Endodermal cell (in vitro differentiated cells): ENCODE results near the gene AGBL1. TPM values are rescaled to one million over a fixed set of nuclear protein-coding genes. Genes with fewer than 3 reads are reported as not detected.

ENCODE experiments used
- DNase-seq: peaks from one replicate; pipeline ENCODE4 v3.0.0-alpha.2; 2017
- H3K27ac ChIP-seq: 2 replicates; pipeline ENCODE4 v1.5.1; 2013; ENCODE audit warnings: mild to moderate bottlenecking, low read depth, low read length, moderate library complexity
- H3K27me3 ChIP-seq: 2 replicates; pipeline ENCODE4 v1.6.1; 2013; ENCODE audit warnings: mild to moderate bottlenecking, low read length, moderate library complexity; ENCODE audit not compliant: insufficient read depth, control insufficient read depth, poor library complexity, severe bottlenecking
- H3K36me3 ChIP-seq: 2 replicates; pipeline ENCODE4 v1.7.0; 2013; ENCODE audit warnings: mild to moderate bottlenecking, low read length, moderate library complexity; ENCODE audit not compliant: control insufficient read depth, insufficient read depth
- H3K4me1 ChIP-seq: one replicate; pipeline ENCODE4 v1.7.0; 2013; ENCODE audit warnings: low read length; ENCODE audit not compliant: control insufficient read depth, insufficient read depth
- H3K4me3 ChIP-seq: 2 replicates; pipeline ENCODE4 v1.5.1; 2013; ENCODE audit warnings: mild to moderate bottlenecking, low read length, moderate library complexity
- H3K9ac ChIP-seq: 2 replicates; pipeline ENCODE4 v1.6.1; 2013; ENCODE audit warnings: mild to moderate bottlenecking, low read length, moderate library complexity; ENCODE audit not compliant: poor library complexity, severe bottlenecking; ENCODE audit errors: extremely low read depth
- H3K9me3 ChIP-seq: 2 replicates; pipeline ENCODE4 v1.6.1; 2013; ENCODE audit warnings: mild to moderate bottlenecking, low read length, moderate library complexity; ENCODE audit not compliant: control insufficient read depth
- H3K27ac Mint-ChIP-seq: 2 replicates; pipeline ENCODE4 v1.8.0; 2020; ENCODE audit warnings: mixed read lengths
- H3K27me3 Mint-ChIP-seq: 2 replicates; pipeline ENCODE4 v1.8.0; 2021; ENCODE audit warnings: mild to moderate bottlenecking, mixed read lengths; ENCODE audit not compliant: insufficient read depth
- H3K36me3 Mint-ChIP-seq: 2 replicates; pipeline ENCODE4 v1.8.0; 2020; ENCODE audit warnings: low read depth, mixed read lengths
- H3K4me1 Mint-ChIP-seq: 2 replicates; pipeline ENCODE4 v1.8.0; 2020; ENCODE audit warnings: mixed read lengths
- H3K4me3 Mint-ChIP-seq: 2 replicates; pipeline ENCODE4 v1.8.0; 2020; ENCODE audit warnings: mild to moderate bottlenecking, moderate library complexity, mixed read lengths
- H3K9me3 Mint-ChIP-seq: 2 replicates; pipeline ENCODE4 v1.8.0; 2020; ENCODE audit warnings: mild to moderate bottlenecking, mixed read lengths
- CTCF ChIP-seq: fragments of 200-600 bp; sonication (generic); conservative IDR thresholded peaks from 2 replicates; pipeline ENCODE4 v1.5.0; 2021; ENCODE audit warnings: antibody characterized with exemption, mild to moderate bottlenecking
- WGBS, 2 experiments: methylation state at CpG; one replicate each; pipeline versions ENCODE4 v1.1.5 to v1.1.7; 2013; ENCODE audit warnings: missing lambda C conversion rate in 2 of 2, mixed read lengths in 1 of 2; ENCODE audit not compliant: insufficient coverage in 1 of 2, insufficient read length in 1 of 2; 5-methylcytosine and 5-hydroxymethylcytosine counted together
- total RNA-seq, 2 donors: library from RNA; stranded (reverse); fragmentation: NEBNext Ultra II Directional in 1 of 2; extraction: Animal tissue kit (Norgen Biotek cat#: 25700) in 1 of 2; gene quantifications; 2 replicates in 1 of 2; 3 replicates in 1 of 2; pipeline ENCODE4 v1.2.1, GENCODE V29; 2021

AGBL1 gene
- total RNA-seq, 2 donors from 2014 or later, result 0.07 to 0.11 TPM

GRCh38 chr15:86403914-86404583 lies 324.4 kb downstream of the AGBL1 start:
- no peak overlapping the region for H3K27ac Mint-ChIP-seq
- WGBS, 2 experiments, result 85 to 91% methylated on average over 3 of the region's 3 CpGs

DNA sequence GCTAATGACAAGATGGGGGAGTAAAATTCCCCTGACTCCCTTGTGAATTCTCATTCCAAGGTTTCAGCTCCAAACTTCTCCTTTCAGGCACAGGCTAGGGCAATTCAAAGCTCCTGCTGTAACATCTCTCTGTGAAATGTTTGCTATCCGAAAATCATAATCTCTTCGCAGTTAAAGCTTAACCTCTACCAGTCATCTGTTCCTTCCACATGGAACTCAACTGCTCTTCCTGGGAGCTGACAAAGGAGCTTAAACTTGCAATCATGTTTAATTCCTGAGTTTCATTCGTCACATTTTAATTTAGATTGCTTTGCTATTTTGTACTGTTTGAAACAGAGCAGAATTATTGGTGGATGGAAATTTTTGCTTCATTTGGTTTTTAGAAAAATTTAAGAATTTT lies 328.6 kb downstream of the AGBL1 start:
- H3K4me1 Mint-ChIP-seq, result peaks cover 6% of the 10 kb centered on the region
- TF ChIP-seq CTCF, result no peak
- no peak overlapping the region for H3K4me3 ChIP-seq
- no peaks in the 10 kb centered on the region for H3K4me1 ChIP-seq
- no peaks in the 10 kb centered on the region for H3K9me3 Mint-ChIP-seq
- no peaks in the 10 kb centered on the region for H3K36me3 ChIP-seq
- no peak overlapping the region for H3K27ac Mint-ChIP-seq
- no peak for DNase-seq
- WGBS, 2 experiments, result 92% methylated on average over 3 of the region's 3 CpGs
- no peaks in the 10 kb centered on the region for H3K27me3 Mint-ChIP-seq
- no peak overlapping the region for H3K4me3 Mint-ChIP-seq
- H3K27me3 ChIP-seq, result no peaks in the 10 kb centered on the region
- H3K9ac ChIP-seq, result no peak overlapping the region
- no peaks in the 10 kb centered on the region for H3K9me3 ChIP-seq
- no peaks in the 10 kb centered on the region for H3K36me3 Mint-ChIP-seq
- H3K27ac ChIP-seq, result no peak overlapping the region

More at GRCh38 chr15:86403914-86404583, 324.4 kb downstream of the AGBL1 start:
- Mint-ChIP-seq H3K36me3 (no peaks in the 10 kb centered on the region), H3K4me1 (peaks cover 6% of the 10 kb centered on the region), H3K27me3 (no peaks in the 10 kb centered on the region), H3K4me3 (no peak overlapping the region), H3K9me3 (no peaks in the 10 kb centered on the region)
- no peak for TF ChIP-seq CTCF
- Histone ChIP-seq H3K27me3 (no peaks in the 10 kb centered on the region), H3K4me3 (no peak overlapping the region), H3K4me1 (no peaks in the 10 kb centered on the region), H3K36me3 (no peaks in the 10 kb centered on the region), H3K9me3 (no peaks in the 10 kb centered on the region), H3K9ac (no peak overlapping the region), H3K27ac (no peak overlapping the region)
- no peak for DNase-seq

DNA sequence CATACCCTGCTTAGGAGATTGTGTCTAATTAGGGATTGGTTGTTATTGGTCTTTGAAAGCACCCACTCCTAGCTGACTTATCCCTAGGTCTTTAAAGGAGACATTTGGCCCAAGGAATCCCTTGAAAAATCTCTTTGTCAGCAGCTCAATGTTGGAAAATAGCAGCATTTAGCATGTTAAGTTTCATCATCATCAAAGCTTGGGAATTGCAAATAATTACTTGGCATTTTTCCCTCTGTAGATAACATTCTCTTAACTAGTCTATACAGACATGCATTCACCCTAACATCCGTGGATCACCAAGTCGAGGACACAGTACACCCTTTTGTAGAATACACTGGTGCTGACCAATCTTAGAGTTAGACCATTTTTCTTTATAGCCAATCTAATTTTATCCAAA lies 332.2 kb downstream of the AGBL1 start:
- Mint-ChIP-seq H3K36me3 (no peaks in the 10 kb centered on the region), H3K27me3 (no peaks in the 10 kb centered on the region), H3K27ac (no peak overlapping the region), H3K4me3 (no peak overlapping the region), H3K9me3 (no peaks in the 10 kb centered on the region), H3K4me1 (peaks cover 6% of the 10 kb centered on the region)
- Histone ChIP-seq H3K36me3 (no peaks in the 10 kb centered on the region), H3K27me3 (no peaks in the 10 kb centered on the region), H3K27ac (no peak overlapping the region), H3K9me3 (no peaks in the 10 kb centered on the region), H3K4me3 (no peak overlapping the region), H3K9ac (no peak overlapping the region), H3K4me1 (no peaks in the 10 kb centered on the region)
- no peak for TF ChIP-seq CTCF
- WGBS, 2 experiments, result 93 to 100% methylated on average over 2 of the region's 2 CpGs
- DNase-seq, result no peak
